ENCODE data around the gene HAAO.

HAAO gene

GRCh38 chr2:42767080-42767898, 25.1 kb downstream of the HAAO start:
- no peak for DNase-seq

DNA sequence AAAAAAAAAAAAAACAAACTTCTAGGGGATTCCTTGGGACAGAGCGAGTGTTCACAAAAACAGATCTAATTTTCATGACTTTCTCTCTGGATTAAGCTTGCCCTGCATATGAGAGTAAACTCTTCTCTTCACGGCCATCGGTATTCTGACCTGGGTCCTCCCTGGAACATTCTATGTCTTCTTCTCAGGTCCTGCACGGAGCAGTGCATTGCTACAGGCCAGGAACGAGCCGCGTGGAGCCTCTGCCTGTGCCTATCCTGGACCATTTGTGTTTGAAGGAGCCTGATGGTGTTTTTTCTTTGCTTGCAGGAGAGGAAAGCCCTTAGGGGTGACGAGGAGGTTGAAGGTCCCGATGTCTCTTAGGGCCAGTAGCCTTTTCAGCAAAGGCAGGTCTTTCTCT, 26.7 kb downstream of the HAAO start:
- no peak for DNase-seq

GRCh38 chr2:42764901-42765300, 27.5 kb downstream of the HAAO start:
- no peak for DNase-seq

DNA sequence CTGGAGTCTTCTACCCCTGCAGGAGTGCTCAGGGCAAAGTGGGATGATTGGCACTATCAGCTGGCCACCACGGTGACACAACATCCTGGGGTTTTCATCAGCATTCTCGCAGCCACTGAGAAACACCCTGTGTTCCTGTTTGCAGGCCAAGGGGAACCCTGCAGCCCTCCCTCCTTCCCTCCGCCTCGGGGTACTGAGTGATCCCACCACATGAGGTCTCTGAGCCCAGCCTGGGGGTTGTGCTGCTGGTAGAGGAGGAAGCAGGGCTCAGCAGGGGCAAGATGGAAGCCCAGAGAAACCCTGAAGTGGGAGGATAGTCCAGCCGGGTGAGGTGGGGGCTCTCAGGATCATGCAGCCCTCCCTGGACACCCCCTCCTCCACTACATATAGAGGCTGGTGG, 28.3 kb downstream of the HAAO start, which contains the start of gene OXER1:
Gene OXER1, minus strand, starts transcription at position 40 of the 400 bp plus-strand sequence. CDS start 73 bp downstream, outside the sequence.
- no peak for DNase-seq

DNA sequence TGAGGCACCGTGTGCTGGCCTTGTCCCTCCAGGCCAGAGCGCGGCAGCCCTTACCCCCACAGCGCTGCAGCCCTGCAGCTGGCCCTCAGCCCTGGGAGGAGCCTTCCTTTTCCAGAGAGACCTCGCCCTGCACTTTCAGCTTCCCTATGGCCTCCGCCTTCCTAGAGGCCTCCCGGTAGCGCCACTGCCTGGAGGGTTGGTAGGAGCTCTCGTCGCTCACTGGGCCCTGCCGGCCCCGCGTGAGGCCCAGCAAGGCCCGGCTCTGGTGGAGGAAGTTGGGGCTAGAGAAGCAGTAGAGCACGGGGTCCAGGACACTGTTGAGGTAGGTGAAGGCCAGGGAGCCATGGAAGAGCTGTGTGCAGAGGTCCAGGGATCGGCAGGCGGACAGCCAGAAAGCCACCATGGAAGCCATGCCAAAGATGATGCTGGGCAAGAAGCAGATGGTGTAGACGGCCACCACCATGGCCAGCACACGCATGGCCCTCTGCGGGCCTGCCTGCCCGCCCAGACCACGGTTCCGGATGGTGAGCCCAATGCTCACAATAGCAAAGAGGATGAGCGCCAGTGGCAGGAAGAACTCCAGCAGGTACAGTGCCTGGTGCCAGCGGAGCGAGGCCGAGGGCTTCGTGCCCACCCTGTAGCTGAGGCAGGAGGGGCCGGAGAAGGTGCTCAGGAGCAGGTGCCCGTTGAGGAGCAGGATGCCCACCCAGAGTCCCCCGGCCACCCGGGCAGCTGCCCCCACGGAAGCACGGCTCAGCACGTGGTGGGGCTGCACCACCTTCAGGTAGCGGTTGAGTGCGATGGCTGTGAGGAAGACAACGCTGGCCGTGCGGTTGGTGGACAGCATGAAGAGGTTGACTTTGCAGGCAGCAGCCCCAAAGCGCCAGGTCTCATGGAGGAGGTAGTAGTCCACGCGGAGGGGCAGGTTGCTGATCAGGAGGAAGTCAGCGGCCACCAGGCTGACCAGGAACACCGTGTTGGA, 29.3 kb downstream of the HAAO start:
- no peak for DNase-seq

GRCh38 chr2:42762155-42762554, 30.2 kb downstream of the HAAO start:
- no peak for DNase-seq

GRCh38 chr2:42761554-42761953, 30.8 kb downstream of the HAAO start:
- no peak for DNase-seq

- no peak for DNase-seq
Measured at GRCh38 chr2:42758751-42759150, 33.6 kb downstream of the HAAO start.

DNA sequence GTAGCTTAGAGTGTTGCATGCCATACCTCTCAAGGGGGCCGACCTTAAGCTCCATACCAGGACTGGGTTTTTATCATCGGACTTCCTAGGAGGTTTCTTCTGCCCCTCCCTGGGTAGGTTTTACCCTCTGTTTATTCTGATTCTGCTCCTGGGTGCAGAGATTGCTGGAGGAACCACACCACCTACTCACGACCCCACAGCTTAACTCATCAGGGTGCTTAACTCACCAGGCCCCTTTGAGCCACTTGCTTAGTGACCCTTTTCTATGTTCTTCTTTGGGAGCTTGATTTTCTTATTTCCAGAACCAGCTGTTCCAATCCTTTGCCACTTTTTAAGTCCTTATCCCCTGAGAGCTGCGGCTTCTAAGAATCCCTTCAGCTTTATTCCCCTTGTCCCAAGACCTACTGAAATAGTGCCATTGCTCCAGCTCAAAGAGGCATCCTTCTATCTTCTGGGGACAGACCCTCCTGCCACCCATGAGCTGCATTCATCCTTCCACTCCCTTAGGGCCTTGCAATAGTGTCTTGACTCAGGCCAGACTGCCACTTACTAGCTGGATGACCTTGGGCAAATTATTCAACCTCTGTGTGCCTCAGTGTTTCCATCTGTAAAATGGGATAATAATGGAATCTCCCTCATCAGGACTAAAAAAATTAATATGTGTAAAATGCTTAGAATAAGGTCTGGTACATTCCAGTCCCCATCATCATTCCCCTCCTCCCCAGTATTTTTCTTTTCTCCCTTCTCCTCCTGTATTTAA, 34.2 kb downstream of the HAAO start:
- DNase-seq = no peak

GRCh38 chr2:42756966-42757513, 35.3 kb downstream of the HAAO start:
- no peak for DNase-seq

GRCh38 chr2:42756150-42756775, 36.1 kb downstream of the HAAO start:
- DNase-seq = no peak

- peak; percentile 33 to 42 for DNase-seq
Measured at GRCh38 chr2:42755191-42755880, 37.0 kb downstream of the HAAO start.

DNA sequence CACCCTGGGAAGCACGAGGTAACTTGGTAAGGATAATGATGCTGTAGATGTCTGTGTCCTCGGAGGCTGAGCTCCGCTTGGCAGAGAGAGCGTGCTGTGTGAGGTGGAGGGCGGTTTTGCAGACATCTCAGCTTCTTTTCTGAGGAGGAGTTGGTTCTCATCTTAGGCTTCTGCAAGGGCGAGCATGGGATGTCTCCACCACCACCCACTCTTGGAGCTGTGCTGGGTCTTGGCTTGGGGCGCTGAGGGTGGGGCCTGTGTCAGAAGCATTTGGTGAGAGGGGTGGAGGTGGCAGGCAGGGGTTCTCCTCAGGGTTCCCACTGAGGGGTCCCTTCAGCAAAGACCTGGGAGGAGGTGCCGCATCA, 37.6 kb downstream of the HAAO start:
- no peak for DNase-seq

DNA sequence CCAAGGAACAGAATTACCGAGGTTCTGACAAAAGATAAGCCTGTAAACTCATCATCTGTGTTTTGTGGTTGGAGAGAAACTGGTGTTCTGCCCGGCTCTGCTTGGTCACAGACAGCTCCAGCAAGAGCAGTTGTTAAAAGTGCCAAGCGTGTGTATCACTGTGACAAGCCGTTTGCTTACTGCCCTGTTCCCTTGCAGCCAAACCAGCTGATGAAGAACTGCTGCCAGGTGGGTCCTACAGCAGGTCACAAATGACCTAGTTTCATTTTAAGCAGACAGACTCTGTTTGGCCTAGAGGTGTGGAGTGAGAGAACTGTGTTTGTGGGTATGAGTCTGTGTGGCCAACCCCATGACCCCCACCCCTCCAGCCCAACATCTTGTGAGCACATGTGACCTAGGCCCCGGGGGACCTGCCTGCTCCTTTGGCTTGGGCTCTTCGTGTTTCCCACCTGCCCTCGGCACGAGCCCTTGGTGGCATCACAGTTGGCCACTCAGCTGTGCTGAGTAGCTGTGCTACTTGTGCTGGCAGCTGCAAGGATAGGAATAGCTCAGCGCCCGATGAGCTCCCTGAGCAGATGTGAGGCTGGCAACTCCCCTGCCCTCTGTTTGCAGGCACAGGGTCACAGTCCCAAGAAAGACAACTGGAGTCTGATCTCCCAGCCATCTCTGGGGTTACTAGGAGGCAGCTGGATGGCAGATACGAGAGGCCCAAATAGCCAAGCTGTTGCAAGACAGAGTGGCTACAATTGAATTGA, 38.2 kb downstream of the HAAO start:
- DNase-seq = no peak

DNA sequence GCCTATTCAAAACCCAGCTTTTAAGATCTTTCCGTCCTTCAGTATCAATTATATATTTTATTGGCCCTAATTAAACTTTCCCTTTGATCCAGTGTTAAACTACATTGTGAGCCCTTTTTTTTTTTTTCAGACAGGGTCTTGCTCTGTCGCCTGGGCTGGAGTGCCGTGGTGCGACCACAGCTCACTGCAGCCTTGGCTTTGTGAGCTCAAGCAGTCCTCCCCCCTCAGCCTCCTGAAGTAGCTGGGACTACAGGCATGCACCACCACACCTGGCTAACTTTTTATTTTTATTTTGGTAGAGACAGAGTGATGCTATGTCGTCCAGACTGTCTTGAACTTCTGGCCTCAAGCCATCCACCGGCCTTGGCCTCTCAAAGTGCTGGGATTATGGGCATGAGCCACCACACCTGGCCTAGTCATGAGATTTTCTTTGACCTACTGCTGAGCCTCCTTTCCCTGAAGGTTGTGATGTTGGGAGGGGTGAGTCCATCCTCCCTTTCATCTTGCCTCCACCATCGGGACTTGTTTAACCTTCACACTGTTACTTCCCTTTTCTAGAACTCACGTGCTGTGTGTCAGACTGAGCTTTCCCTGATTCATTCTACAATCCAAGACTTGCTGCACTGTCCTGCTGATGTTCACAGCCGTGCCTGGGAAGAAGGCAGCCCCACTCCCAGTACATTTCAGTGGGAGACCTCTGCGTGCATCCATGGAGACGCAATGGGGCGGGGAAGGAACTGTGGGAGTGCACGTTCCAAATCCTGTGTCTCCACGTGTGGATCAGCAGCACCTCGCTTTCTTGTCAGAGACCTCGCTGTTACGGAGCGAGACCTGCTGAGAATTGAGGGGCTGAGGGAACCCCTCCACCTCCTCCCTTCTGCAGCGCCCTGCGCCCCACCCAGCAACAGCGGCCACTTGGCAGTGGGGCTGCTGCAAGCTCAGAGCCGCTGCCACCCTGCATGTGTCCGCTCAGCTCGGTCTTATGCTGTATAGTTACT, 39.3 kb downstream of the HAAO start:
- DNase-seq = no peak

DNA sequence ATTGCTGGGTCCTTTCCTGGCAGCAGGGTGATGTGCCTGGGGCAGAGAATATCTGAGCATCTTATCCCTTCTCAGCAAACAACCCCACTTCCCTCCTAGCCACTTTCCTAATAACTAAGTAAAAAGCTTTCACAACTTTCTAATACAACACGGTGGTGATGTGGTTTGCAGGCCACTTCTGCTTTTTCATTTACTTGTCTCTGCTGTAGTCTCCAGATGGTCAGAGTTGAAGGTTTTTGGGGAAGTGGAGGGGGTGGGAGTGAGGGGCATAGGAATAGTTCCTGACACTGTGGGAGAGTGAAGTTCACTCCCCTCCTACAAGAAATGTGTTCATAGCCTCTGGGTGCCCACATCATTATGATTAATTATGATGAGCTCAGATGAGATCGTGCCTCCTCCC, 40.1 kb downstream of the HAAO start:
- DNase-seq = no peak

GRCh38 chr2:42748840-42749239, 43.5 kb downstream of the HAAO start:
- no peak for DNase-seq

DNA sequence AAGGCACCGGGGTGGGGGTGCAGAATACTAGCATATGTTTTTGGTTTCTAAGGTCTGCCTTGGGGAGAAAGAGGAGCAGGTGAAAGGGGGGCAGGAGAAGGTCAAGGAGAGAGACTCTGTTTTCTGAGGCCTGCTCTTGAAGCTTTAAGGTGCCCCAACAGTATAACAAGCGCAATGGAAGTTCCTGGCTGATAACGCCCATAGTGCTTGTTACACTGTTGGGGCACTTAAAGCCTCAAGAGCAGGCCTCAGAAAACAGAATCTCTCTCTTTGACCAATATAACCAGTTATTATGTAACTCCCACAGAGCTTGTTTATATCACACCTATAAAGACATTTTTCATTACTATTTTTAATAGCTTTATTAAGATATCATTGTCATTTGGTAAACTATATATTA, 45.0 kb downstream of the HAAO start:
- DNase-seq = no peak

GRCh38 chr2:42744545-42745082, 47.8 kb downstream of the HAAO start:
- no peak for DNase-seq

All from activated T-cell treated with anti-CD3 and anti-CD28 coated beads, Interleukin-2, amount 50 U/mL, for 48 hours (primary cell).